Common myeloid progenitor, CD34-positive (primary cell): ENCODE data around the gene MYL3.
A peak's percentile ranks its signal among the peaks of the same experiment; 100 is the strongest.

Experiments used
- CTCF ChIA-PET: fragments of 350-600 bp; sonication (Branson Sonifier 250); formaldehyde crosslinking; loops from one replicate; lab custom pipeline; 2021; ENCODE audit warnings: antibody characterized with exemption; lab: Charles Lee
- POLR2A ChIA-PET: fragments of 350-600 bp; sonication (Branson Sonifier 250); formaldehyde crosslinking; loops from one replicate; lab custom pipeline; 2021; ENCODE audit warnings: antibody characterized with exemption; lab: Charles Lee
- DNase-seq, 3 donors: peaks; one replicate each; pipeline versions ENCODE4 v3.0.0 to v3.0.0-alpha.2; 2013
- H3K27ac ChIP-seq, 2 experiments: 1 replicate in 1 of 2; 2 replicates in 1 of 2; pipeline ENCODE4 v1.7.0; 2013; ENCODE audit warnings: inconsistent platforms in 2 of 2, low read length in 2 of 2, mild to moderate bottlenecking in 2 of 2, low read depth in 1 of 2, moderate library complexity in 1 of 2; ENCODE audit not compliant: severe bottlenecking in 2 of 2, insufficient read depth in 1 of 2, poor library complexity in 1 of 2
- H3K27me3 ChIP-seq, 5 experiments: replicated peaks in 2 of 5; 1 replicate in 3 of 5; 2 replicates in 2 of 5; pipeline versions ENCODE4 v1.6.1 to v1.7.0; 2013; ENCODE audit warnings: low read length in 4 of 5, mild to moderate bottlenecking in 2 of 5, moderate library complexity in 2 of 5, inconsistent platforms in 1 of 5; ENCODE audit not compliant: insufficient read depth in 5 of 5, control insufficient read depth in 4 of 5
- H3K36me3 ChIP-seq, 4 experiments: 1 replicate in 2 of 4; 2 replicates in 2 of 4; pipeline versions ENCODE4 v1.6.1 to v1.7.0; 2013; ENCODE audit warnings: low read length in 3 of 4, control low read depth in 1 of 4, mild to moderate bottlenecking in 1 of 4; ENCODE audit not compliant: control insufficient read depth in 4 of 4, insufficient read depth in 4 of 4
- H3K4me1 ChIP-seq, 4 experiments: 1 replicate in 3 of 4; 2 replicates in 1 of 4; pipeline versions ENCODE4 v1.6.1 to v1.7.1; 2013; ENCODE audit warnings: low read length in 3 of 4, mild to moderate bottlenecking in 3 of 4, control low read depth in 1 of 4, inconsistent platforms in 1 of 4, moderate library complexity in 1 of 4; ENCODE audit not compliant: control insufficient read depth in 4 of 4, insufficient read depth in 4 of 4; ENCODE audit errors: control extremely low read depth in 1 of 4
- H3K4me3 ChIP-seq, 7 experiments: 1 replicate in 4 of 7; 2 replicates in 3 of 7; pipeline versions ENCODE4 v1.5.1 to v1.7.0; 2013; ENCODE audit warnings: mild to moderate bottlenecking in 7 of 7, low read length in 6 of 7, moderate library complexity in 6 of 7, inconsistent platforms in 2 of 7, low read depth in 2 of 7, control low read depth in 1 of 7; ENCODE audit not compliant: insufficient read depth in 4 of 7, control insufficient read depth in 1 of 7; ENCODE audit errors: extremely low read depth in 1 of 7
- H3K9me3 ChIP-seq, 5 experiments: 1 replicate in 4 of 5; 2 replicates in 1 of 5; pipeline versions ENCODE4 v1.6.1 to v1.7.1; 2013; ENCODE audit warnings: low read length in 4 of 5, mild to moderate bottlenecking in 2 of 5, inconsistent platforms in 1 of 5, low read depth in 1 of 5, moderate library complexity in 1 of 5; ENCODE audit not compliant: control insufficient read depth in 4 of 5, insufficient read depth in 2 of 5; ENCODE audit errors: control extremely low read depth in 1 of 5
- WGBS: methylation state at CpG from one replicate; pipeline ENCODE4 v1.1.5; 2013; ENCODE audit not compliant: insufficient coverage; 5-methylcytosine and 5-hydroxymethylcytosine counted together

Gene MYL3

GRCh38 chr3:46861605-46862368 lies 1.5 kb downstream of the MYL3 start:
- DNase-seq = no peak
- CTCF ChIA-PET = interaction anchor here (1.1 to 3.1 kb wide), 5 partner anchors 10 to 53 kb away, joined by 3 to 18 read pairs (median 5); no protein-coding TSS in a partner anchor
- POLR2A ChIA-PET = no interaction called here
- peaks cover 0 to 1% (median 0%) of the 10 kb centered on the region in 5 experiments for H3K27me3 ChIP-seq
- 95% methylated on average over 11 of the region's 12 CpGs for WGBS
- no peaks in the 10 kb centered on the region for H3K36me3 ChIP-seq
- H3K27ac ChIP-seq = no peak overlapping the region
- no peaks in the 10 kb centered on the region for H3K4me1 ChIP-seq
- no peaks in the 10 kb centered on the region for H3K9me3 ChIP-seq
- H3K4me3 ChIP-seq = no peak overlapping the region

DNA sequence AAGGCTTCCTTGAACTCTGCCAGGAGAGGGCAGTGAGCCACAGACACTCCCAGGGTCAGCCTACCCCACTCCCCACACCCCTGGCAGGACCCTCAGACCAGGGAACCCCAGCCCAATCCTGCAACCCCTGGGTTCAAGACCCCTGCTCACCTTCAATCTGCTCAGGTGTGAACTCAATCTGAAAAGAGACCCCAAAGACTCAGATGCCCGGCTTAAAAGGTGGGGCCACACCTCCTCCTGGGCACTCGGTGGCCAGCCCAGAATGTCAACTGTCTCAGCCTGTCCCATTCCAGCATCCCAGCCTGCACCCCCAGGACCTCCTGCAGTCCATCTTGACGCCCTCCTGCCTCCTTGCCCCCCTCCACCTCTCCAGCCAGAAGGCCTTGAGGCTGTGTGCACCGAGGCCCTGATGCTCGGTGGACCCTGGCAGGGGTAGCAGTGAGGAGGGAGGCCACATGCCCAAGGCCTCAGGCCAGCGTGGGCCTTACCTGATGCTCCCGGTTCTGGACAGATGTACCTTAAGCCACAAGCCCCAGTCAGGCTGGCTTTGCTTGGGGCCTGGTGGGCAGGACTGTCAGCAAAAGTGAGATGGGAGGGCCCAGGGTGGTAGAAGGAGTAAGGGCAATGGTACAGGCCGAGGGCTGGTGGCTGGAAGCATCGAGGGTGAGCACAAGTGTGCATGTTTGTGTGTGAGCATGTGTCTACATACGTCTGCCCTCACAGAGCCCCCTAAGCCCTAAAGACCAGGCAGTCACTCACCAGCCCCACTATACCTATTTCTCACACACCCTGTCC lies 2.2 kb downstream of the MYL3 start:
- DNase-seq = no peak
- no peak overlapping the region for H3K4me3 ChIP-seq
- H3K4me1 ChIP-seq = no peaks in the 10 kb centered on the region
- H3K27ac ChIP-seq = no peak overlapping the region
- POLR2A ChIA-PET = no interaction called here
- H3K9me3 ChIP-seq = no peaks in the 10 kb centered on the region
- peaks cover 0 to 1% (median 0%) of the 10 kb centered on the region in 5 experiments for H3K27me3 ChIP-seq
- no peaks in the 10 kb centered on the region for H3K36me3 ChIP-seq
- CTCF ChIA-PET = interaction anchor here (1.4 to 1.9 kb wide), 3 partner anchors 11 to 54 kb away, joined by 3 to 6 read pairs (median 5); no protein-coding TSS in a partner anchor
- WGBS = 95% methylated on average over 5 of the region's 10 CpGs

GRCh38 chr3:46860017-46860809 lies 3.0 kb downstream of the MYL3 start:
- Histone ChIP-seq H3K4me1 (no peaks in the 10 kb centered on the region), H3K27me3 (peaks cover 0 to 1% (median 0%) of the 10 kb centered on the region in 5 experiments), H3K9me3 (no peaks in the 10 kb centered on the region), H3K4me3 (no peak overlapping the region), H3K27ac (no peak overlapping the region), H3K36me3 (no peaks in the 10 kb centered on the region)
- POLR2A ChIA-PET = interaction anchor here (0.6 kb wide), 1 partner anchor 736 kb away, joined by 3 read pairs; no protein-coding TSS in a partner anchor
- CTCF ChIA-PET = interaction anchor here (0.7 to 2.2 kb wide), 18 partner anchors 8 to 196 kb away, joined by 3 to 16 read pairs (median 3); no protein-coding TSS in a partner anchor
- 93% methylated on average over 15 of the region's 19 CpGs for WGBS
- peak in 2 of 3 donors; percentile 44 to 46 for DNase-seq

- WGBS = 91% methylated on average over 11 of the region's 11 CpGs
- H3K27ac ChIP-seq = no peak overlapping the region
- H3K9me3 ChIP-seq = no peaks in the 10 kb centered on the region
- no peak for DNase-seq
- peaks cover 0 to 1% (median 0%) of the 10 kb centered on the region in 5 experiments for H3K27me3 ChIP-seq
- POLR2A ChIA-PET = interaction anchor here (0.6 kb wide), 1 partner anchor 737 kb away, joined by 3 read pairs; no protein-coding TSS in a partner anchor
- H3K4me3 ChIP-seq = no peak overlapping the region
- no peaks in the 10 kb centered on the region for H3K4me1 ChIP-seq
- CTCF ChIA-PET = interaction anchor here (0.7 to 2.2 kb wide), 16 partner anchors 8 to 195 kb away, joined by 3 to 16 read pairs (median 4); no protein-coding TSS in a partner anchor
- no peaks in the 10 kb centered on the region for H3K36me3 ChIP-seq
Measured at GRCh38 chr3:46859001-46859710, 4.1 kb downstream of the MYL3 start.

GRCh38 chr3:46858456-46858855 lies 4.8 kb downstream of the MYL3 start:
- no peak for DNase-seq
- ChIA-PET CTCF (interaction anchor here (1.4 to 2.2 kb wide), 2 partner anchors 10 to 12 kb away, joined by 4 to 16 read pairs; no protein-coding TSS in a partner anchor), POLR2A (no interaction called here)
- Histone ChIP-seq H3K4me3 (no peak overlapping the region), H3K9me3 (no peaks in the 10 kb centered on the region), H3K27ac (no peak overlapping the region), H3K4me1 (no peaks in the 10 kb centered on the region), H3K27me3 (peaks cover 0 to 1% (median 0%) of the 10 kb centered on the region in 5 experiments), H3K36me3 (no peaks in the 10 kb centered on the region)
- 88% methylated on average over 3 of the region's 6 CpGs for WGBS
